A549 (cell line): Measurements from ENCODE around the gene ATAD3A.

Source experiments
- CEBPB ChIP-seq, 2 experiments: fragments of >200 bp in 1 of 2; sonication (Bioruptor Twin) in 1 of 2; formaldehyde crosslinking in 1 of 2; IDR thresholded peaks; 2 replicates each; pipeline ENCODE4 v1.6.1; 2012 to 2016
- TF ChIP-seq, protein P1 (sequence below): fragments of >200 bp; sonication (Bioruptor Twin); formaldehyde crosslinking; IDR thresholded peaks from 3 replicates; pipeline ENCODE4 v1.5.1; 2016

DNA sequence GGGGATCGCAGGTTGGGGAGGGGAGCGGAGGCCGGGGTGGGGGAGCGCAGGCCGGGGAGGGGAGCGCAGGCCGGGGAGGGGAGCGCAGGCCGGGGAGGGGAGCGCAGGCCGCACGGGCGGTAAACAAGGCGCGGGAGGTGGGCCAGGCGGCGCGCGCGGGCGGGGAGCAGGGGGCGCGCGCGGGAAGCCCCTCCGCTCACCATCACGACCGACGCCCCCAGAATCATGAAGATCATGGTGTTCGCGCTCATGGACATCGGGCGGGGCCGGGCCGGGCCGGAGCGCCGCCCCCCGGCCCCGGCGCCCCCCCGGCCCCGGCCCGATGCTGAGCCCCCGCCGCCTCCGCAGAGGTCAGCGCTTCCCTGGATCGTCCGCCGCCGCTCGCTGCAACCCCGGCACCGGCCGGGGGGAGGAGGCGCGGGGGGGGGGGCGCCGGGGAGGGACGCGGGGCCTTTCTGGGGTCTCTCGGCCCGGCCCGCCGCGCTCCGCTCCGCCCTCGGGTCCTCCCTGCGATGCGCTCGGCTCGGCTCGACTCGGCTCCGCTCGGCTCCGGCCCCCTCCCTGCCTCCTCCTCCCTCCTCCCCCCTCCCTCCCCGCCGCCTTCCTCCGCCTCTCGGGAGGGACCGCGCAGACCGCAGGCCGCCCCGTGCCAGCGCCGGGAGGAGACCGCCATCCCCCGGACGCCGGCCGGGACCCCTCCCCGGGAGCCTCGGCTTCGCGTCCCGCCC, 28.3 kb downstream of the ATAD3A start, which contains the start of gene TMEM240:
- TF ChIP-seq, protein P1, sequence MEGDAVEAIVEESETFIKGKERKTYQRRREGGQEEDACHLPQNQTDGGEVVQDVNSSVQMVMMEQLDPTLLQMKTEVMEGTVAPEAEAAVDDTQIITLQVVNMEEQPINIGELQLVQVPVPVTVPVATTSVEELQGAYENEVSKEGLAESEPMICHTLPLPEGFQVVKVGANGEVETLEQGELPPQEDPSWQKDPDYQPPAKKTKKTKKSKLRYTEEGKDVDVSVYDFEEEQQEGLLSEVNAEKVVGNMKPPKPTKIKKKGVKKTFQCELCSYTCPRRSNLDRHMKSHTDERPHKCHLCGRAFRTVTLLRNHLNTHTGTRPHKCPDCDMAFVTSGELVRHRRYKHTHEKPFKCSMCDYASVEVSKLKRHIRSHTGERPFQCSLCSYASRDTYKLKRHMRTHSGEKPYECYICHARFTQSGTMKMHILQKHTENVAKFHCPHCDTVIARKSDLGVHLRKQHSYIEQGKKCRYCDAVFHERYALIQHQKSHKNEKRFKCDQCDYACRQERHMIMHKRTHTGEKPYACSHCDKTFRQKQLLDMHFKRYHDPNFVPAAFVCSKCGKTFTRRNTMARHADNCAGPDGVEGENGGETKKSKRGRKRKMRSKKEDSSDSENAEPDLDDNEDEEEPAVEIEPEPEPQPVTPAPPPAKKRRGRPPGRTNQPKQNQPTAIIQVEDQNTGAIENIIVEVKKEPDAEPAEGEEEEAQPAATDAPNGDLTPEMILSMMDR: no peak
- no peak for TF ChIP-seq CEBPB (IDR thresholded peaks at IDR 0.05)
